ENCODE measurements around the gene SULT1A3. TPM values are rescaled to one million over a fixed set of nuclear protein-coding genes. Genes with fewer than 3 reads are reported as not detected.
A peak's percentile ranks its signal among the peaks of the same experiment; 100 is the strongest.

The SULT1A3 gene
- total RNA-seq, 1 experiment from 2014 or later: 23.5 TPM

- Histone ChIP-seq H3K4me3 (replicated peaks in 1 of 2; ENCODE audit: low read depth in 1 of 2, low read length in 2 of 2) (no peak overlapping the region), H3K9ac (ENCODE audit: low read length) (no peak overlapping the region), H4K20me1 (ENCODE audit: insufficient read depth) (no peaks in the 10 kb centered on the region), H3K36me3 (ENCODE audit: control insufficient read depth in 1 of 2, insufficient read depth in 2 of 2, low read length in 2 of 2) (no peaks in the 10 kb centered on the region), H3K79me2 (ENCODE audit: insufficient read depth, low read length) (no peaks in the 10 kb centered on the region), H3K4me1 (ENCODE audit: control insufficient read depth in 1 of 2, insufficient read depth in 2 of 2, low read length in 2 of 2) (peaks cover 5 to 19% of the 10 kb centered on the region in 2 experiments; a peak in 3 of 4 replicates), H2AFZ (ENCODE audit: low read depth, low read length, poor library complexity, severe bottlenecking) (no peak overlapping the region), H3K27me3 (ENCODE audit: insufficient read depth, low read length) (no peaks in the 10 kb centered on the region), H3K27ac (ENCODE audit: low read depth, low read length) (no peak overlapping the region), H3K9me2 (ENCODE audit: insufficient read depth) (no peaks in the 10 kb centered on the region), H3K4me2 (ENCODE audit: low read length) (peak overlapping the region; percentile 80; the same call in 1 of the 2 replicates), H3K9me3 (ENCODE audit: control insufficient read depth in 1 of 2, insufficient read depth in 1 of 2, low read depth in 1 of 2, low read length in 2 of 2) (no peaks in the 10 kb centered on the region)
- intact Hi-C loops (cut with micrococcal nuclease): no loop called here
- ChIA-PET RAD21 (ENCODE audit: low non-redundant PET in 1 of 2, low total read pairs in 2 of 2, uncharacterized antibody in 2 of 2, unreplicated experiment in 2 of 2) (no interaction called here), CTCF (interaction anchor here (1.1 kb wide), 1 partner anchor 93 kb away, joined by 3 read pairs; the partner anchor contains the start of gene TBX6), POLR2A (no interaction called here)
- DNase-seq (ENCODE audit: low read depth, low spot score) (no peak), ATAC-seq (no peak)
- no TSS peak for BruUV-seq (replicated peaks)
- TF ChIP-seq ZFX (IDR thresholded peaks at IDR 0.05) (no peak), EGR1 (IDR thresholded peaks at IDR 0.05; ENCODE audit: low read depth) (no peak), JUND (IDR thresholded peaks at IDR 0.05) (no peak), TCF7L2 (IDR thresholded peaks at IDR 0.05; ENCODE audit: borderline replicate concordance, extremely low read depth, insufficient read depth, insufficient read length) (no peak), CTCF (IDR thresholded peaks at IDR 0.05 in 2 of 3, conservative IDR thresholded peaks at IDR 0.05 in 1 of 3; ENCODE audit: borderline replicate concordance in 1 of 3, insufficient read depth in 1 of 3, low read depth in 2 of 3, low read length in 2 of 3) (no peak), POLR2A (IDR thresholded peaks at IDR 0.05; ENCODE audit: borderline replicate concordance, extremely low read depth, insufficient read depth, insufficient read length) (no peak), ZNF274 (IDR thresholded peaks at IDR 0.05; ENCODE audit: low read depth, low read length) (no peak), FOSL1 (IDR thresholded peaks at IDR 0.05; ENCODE audit: low read depth) (no peak)
Observed at GRCh38 chr16:30184096-30184890, 14.8 kb upstream of the SULT1A3 start.
